Ascending aorta (tissue), 2 donors: Measurements from ENCODE around the gene PRDX1. TPM values are rescaled to one million over a fixed set of nuclear protein-coding genes. Genes with fewer than 3 reads are reported as not detected.
"Not testable (repeated sequence)": the region's sequence is repeated elsewhere in the genome, so short reads cannot be mapped to it uniquely, and the experiment has no call there.

Source experiments
- DNase-seq, 2 donors: peaks; one replicate each; pipeline ENCODE4 v3.0.0-alpha.2; 2019; ENCODE audit warnings: low spot score in 2 of 2
- H3K27ac ChIP-seq, 2 donors: fragments of 200-600 bp; sonication (generic); one replicate each; pipeline ENCODE4 v1.5.1; 2016 to 2017; ENCODE audit warnings: mild to moderate bottlenecking in 1 of 2
- H3K27me3 ChIP-seq: fragments of 200-600 bp; sonication (generic); one replicate; pipeline ENCODE4 v1.5.1; 2017
- H3K36me3 ChIP-seq, 2 donors: fragments of 200-600 bp; sonication (generic); one replicate each; pipeline ENCODE4 v1.5.1; 2016
- H3K4me1 ChIP-seq, 2 donors: fragments of 200-600 bp; sonication (generic); one replicate each; pipeline ENCODE4 v1.5.1; 2016 to 2017; ENCODE audit warnings: mild to moderate bottlenecking in 1 of 2
- H3K4me3 ChIP-seq, 2 donors: fragments of 200-600 bp; sonication (generic); one replicate each; pipeline ENCODE4 v1.5.1; 2016 to 2017; ENCODE audit warnings: mild to moderate bottlenecking in 1 of 2
- H3K9me3 ChIP-seq, 2 donors: fragments of 200-600 bp; sonication (generic); one replicate each; pipeline ENCODE4 v1.5.1; 2016
- CTCF ChIP-seq, 3 experiments: fragments of 200-600 bp in 2 of 3; fragments of 450-650 bp in 1 of 3; sonication (generic) in 2 of 3; IDR thresholded peaks; one replicate each; pipeline ENCODE4 v1.5.1; 2016 to 2019; ENCODE audit warnings: antibody characterized with exemption in 3 of 3, mild to moderate bottlenecking in 1 of 3, moderate library complexity in 1 of 3
- intact Hi-C: fragments of 100-400 bp; cut with DNase I; formaldehyde crosslinking; loops from one replicate; pipeline ENCODE4 v1.15.1; 2023
- total RNA-seq: library from RNA; depleted of rRNA; stranded (reverse); fragments of >200 nt; gene quantifications from one replicate; pipeline ENCODE4 v1.1.0, GENCODE V29; 2016

Gene PRDX1
- total RNA-seq, 1 donor from 2014 or later = 245 TPM

GRCh38 chr1:45478121-45478814 is 43.4 kb downstream of the PRDX1 start:
- no peak for TF ChIP-seq CTCF (IDR thresholded peaks at IDR 0.05)
- H3K27me3 ChIP-seq = no peaks in the 10 kb centered on the region
- intact Hi-C loops = no loop called here

GRCh38 chr1:45477646-45478045 is 44.0 kb downstream of the PRDX1 start:
- no peak for TF ChIP-seq CTCF (IDR thresholded peaks at IDR 0.05)
- Histone ChIP-seq H3K4me1 (no peaks in the 10 kb centered on the region), H3K27ac (no peak overlapping the region), H3K27me3 (no peaks in the 10 kb centered on the region), H3K9me3 (no peaks in the 10 kb centered on the region), H3K36me3 (no peaks in the 10 kb centered on the region), H3K4me3 (no peak overlapping the region)
- DNase-seq = no peak
- intact Hi-C loops = no loop called here

More at GRCh38 chr1:45478121-45478814, 43.4 kb downstream of the PRDX1 start:
- Histone ChIP-seq H3K4me1 (no peaks in the 10 kb centered on the region), H3K9me3 (no peaks in the 10 kb centered on the region), H3K27ac (no peak overlapping the region), H3K4me3 (no peak overlapping the region), H3K36me3 (no peaks in the 10 kb centered on the region)
- DNase-seq = no peak

- intact Hi-C loops, H3K4me1 ChIP-seq, H3K9me3 ChIP-seq, H3K27me3 ChIP-seq, H3K27ac ChIP-seq, DNase-seq, H3K4me3 ChIP-seq, H3K36me3 ChIP-seq: not testable (repeated sequence)
Observed at GRCh38 chr1:45474194-45474593, 47.5 kb downstream of the PRDX1 start.

GRCh38 chr1:45473302-45473701 is 48.4 kb downstream of the PRDX1 start:
- DNase-seq = no peak
- TF ChIP-seq CTCF (IDR thresholded peaks at IDR 0.05) = no peak
- no peaks in the 10 kb centered on the region for H3K4me1 ChIP-seq
- no peaks in the 10 kb centered on the region for H3K27me3 ChIP-seq
- H3K36me3 ChIP-seq = no peaks in the 10 kb centered on the region
- no peaks in the 10 kb centered on the region for H3K9me3 ChIP-seq
- no peak overlapping the region for H3K27ac ChIP-seq
- H3K4me3 ChIP-seq = no peak overlapping the region
- intact Hi-C loops = no loop called here

- Histone ChIP-seq H3K4me1 (no peaks in the 10 kb centered on the region), H3K36me3 (no peaks in the 10 kb centered on the region), H3K27ac (no peak overlapping the region), H3K4me3 (no peak overlapping the region), H3K27me3 (no peaks in the 10 kb centered on the region), H3K9me3 (no peaks in the 10 kb centered on the region)
- no peak for DNase-seq
- intact Hi-C loops = no loop called here
- no peak for TF ChIP-seq CTCF (IDR thresholded peaks at IDR 0.05)
Observed at GRCh38 chr1:45470306-45470798, 51.3 kb downstream of the PRDX1 start.

GRCh38 chr1:45467353-45467752 is 54.3 kb downstream of the PRDX1 start:
- H3K36me3 ChIP-seq, H3K27me3 ChIP-seq, DNase-seq, H3K27ac ChIP-seq, H3K4me1 ChIP-seq, intact Hi-C loops, H3K9me3 ChIP-seq, H3K4me3 ChIP-seq: not testable (repeated sequence)

- TF ChIP-seq CTCF (IDR thresholded peaks at IDR 0.05) = no peak
- intact Hi-C loops = no loop called here
- Histone ChIP-seq H3K4me1 (no peaks in the 10 kb centered on the region), H3K27me3 (no peaks in the 10 kb centered on the region), H3K4me3 (no peak overlapping the region), H3K27ac (no peak overlapping the region), H3K9me3 (no peaks in the 10 kb centered on the region), H3K36me3 (no peaks in the 10 kb centered on the region)
- no peak for DNase-seq
Observed at GRCh38 chr1:45465277-45465676, 56.4 kb downstream of the PRDX1 start.
